Body of pancreas (tissue), 4 donors: ENCODE data around the gene EML6.

ENCODE experiments used
- POLR2A ChIP-seq, 3 donors: fragments of 450-650 bp; IDR thresholded peaks; one replicate each; pipeline ENCODE4 v1.6.1; 2016; ENCODE audit warnings: antibody characterized with exemption in 3 of 3, mild to moderate bottlenecking in 2 of 3
- TF ChIP-seq, protein P1 (sequence below), 7 experiments: fragments of 450-650 bp in 4 of 7; fragments of 200-600 bp in 3 of 7; sonication (generic) in 3 of 7; IDR thresholded peaks; one replicate each; pipeline ENCODE4 v1.5.1; 2016 to 2019; ENCODE audit warnings: antibody characterized with exemption in 7 of 7

- TF ChIP-seq, protein P1, sequence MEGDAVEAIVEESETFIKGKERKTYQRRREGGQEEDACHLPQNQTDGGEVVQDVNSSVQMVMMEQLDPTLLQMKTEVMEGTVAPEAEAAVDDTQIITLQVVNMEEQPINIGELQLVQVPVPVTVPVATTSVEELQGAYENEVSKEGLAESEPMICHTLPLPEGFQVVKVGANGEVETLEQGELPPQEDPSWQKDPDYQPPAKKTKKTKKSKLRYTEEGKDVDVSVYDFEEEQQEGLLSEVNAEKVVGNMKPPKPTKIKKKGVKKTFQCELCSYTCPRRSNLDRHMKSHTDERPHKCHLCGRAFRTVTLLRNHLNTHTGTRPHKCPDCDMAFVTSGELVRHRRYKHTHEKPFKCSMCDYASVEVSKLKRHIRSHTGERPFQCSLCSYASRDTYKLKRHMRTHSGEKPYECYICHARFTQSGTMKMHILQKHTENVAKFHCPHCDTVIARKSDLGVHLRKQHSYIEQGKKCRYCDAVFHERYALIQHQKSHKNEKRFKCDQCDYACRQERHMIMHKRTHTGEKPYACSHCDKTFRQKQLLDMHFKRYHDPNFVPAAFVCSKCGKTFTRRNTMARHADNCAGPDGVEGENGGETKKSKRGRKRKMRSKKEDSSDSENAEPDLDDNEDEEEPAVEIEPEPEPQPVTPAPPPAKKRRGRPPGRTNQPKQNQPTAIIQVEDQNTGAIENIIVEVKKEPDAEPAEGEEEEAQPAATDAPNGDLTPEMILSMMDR (IDR thresholded peaks at IDR 0.05) = no peak
- TF ChIP-seq POLR2A (IDR thresholded peaks at IDR 0.05) = no peak
Observed at GRCh38 chr2:54692556-54692955, 30.9 kb upstream of the EML6 start.
